Skeletal muscle satellite cell (primary cell): Measurements from ENCODE around the gene BACE2.

Experiments
- H3K27me3 ChIP-seq: 2 replicates; pipeline ENCODE4 v1.7.0; 2013; ENCODE audit warnings: low read length; ENCODE audit not compliant: control insufficient read depth, insufficient read depth
- H3K36me3 ChIP-seq: 2 replicates; pipeline ENCODE4 v1.7.0; 2013; ENCODE audit warnings: mild to moderate bottlenecking, control low read depth, low read length; ENCODE audit not compliant: insufficient read depth
- H3K4me1 ChIP-seq: 2 replicates; pipeline ENCODE4 v1.7.0; 2013; ENCODE audit warnings: low read length; ENCODE audit not compliant: control insufficient read depth, insufficient read depth
- H3K4me2 ChIP-seq: 2 replicates; pipeline ENCODE4 v1.7.0; 2013; ENCODE audit warnings: mild to moderate bottlenecking, low read length
- H3K4me3 ChIP-seq: 2 replicates; pipeline ENCODE4 v1.7.0; 2013; ENCODE audit warnings: low read length
- H3K9ac ChIP-seq: 2 replicates; pipeline ENCODE4 v1.7.0; 2013; ENCODE audit warnings: mild to moderate bottlenecking, low read depth, low read length, moderate library complexity
- H3K9me3 ChIP-seq: replicated peaks from 2 replicates; pipeline ENCODE4 v1.7.0; 2013; ENCODE audit warnings: mild to moderate bottlenecking, control low read depth, low read length

BACE2 gene

GRCh38 chr21:41168391-41169257 lies 664 bp downstream of the BACE2 start:
- Histone ChIP-seq H3K4me1 (peaks cover 4% of the 10 kb centered on the region), H3K36me3 (no peaks in the 10 kb centered on the region), H3K4me3 (peak overlapping the region; percentile 83), H3K9me3 (no peaks in the 10 kb centered on the region), H3K27me3 (no peaks in the 10 kb centered on the region), H3K4me2 (peak overlapping the region; percentile 94), H3K9ac (peak overlapping the region; percentile 84)

- Histone ChIP-seq H3K27me3 (no peaks in the 10 kb centered on the region), H3K4me3 (peak overlapping the region; percentile 83), H3K9ac (peak overlapping the region; percentile 58), H3K9me3 (no peaks in the 10 kb centered on the region), H3K4me1 (peaks cover 4% of the 10 kb centered on the region), H3K4me2 (peak overlapping the region; percentile 94), H3K36me3 (no peaks in the 10 kb centered on the region)
These were observed 1.3 kb downstream of the BACE2 start for GRCh38 chr21:41169258-41169576.

- H3K4me3 ChIP-seq = peak overlapping the region; percentile 17
- peaks cover 4% of the 10 kb centered on the region for H3K4me1 ChIP-seq
- H3K36me3 ChIP-seq = no peaks in the 10 kb centered on the region
- H3K4me2 ChIP-seq = peak overlapping the region; percentile 94
- peak overlapping the region; percentile 58 for H3K9ac ChIP-seq
- H3K9me3 ChIP-seq = no peaks in the 10 kb centered on the region
- no peaks in the 10 kb centered on the region for H3K27me3 ChIP-seq
These were observed 1.7 kb downstream of the BACE2 start for GRCh38 chr21:41169701-41170100.

- Histone ChIP-seq H3K27me3 (no peaks in the 10 kb centered on the region), H3K4me3 (no peak overlapping the region), H3K4me2 (peak overlapping the region; percentile 17), H3K36me3 (no peaks in the 10 kb centered on the region), H3K9me3 (no peaks in the 10 kb centered on the region), H3K4me1 (peaks cover 2% of the 10 kb centered on the region), H3K9ac (no peak overlapping the region)
These were observed 2.5 kb downstream of the BACE2 start for GRCh38 chr21:41170442-41170841.

- H3K36me3 ChIP-seq = no peaks in the 10 kb centered on the region
- H3K27me3 ChIP-seq = no peaks in the 10 kb centered on the region
- peak overlapping the region; percentile 17 for H3K4me2 ChIP-seq
- H3K4me1 ChIP-seq = no peaks in the 10 kb centered on the region
- H3K9me3 ChIP-seq = no peaks in the 10 kb centered on the region
- no peak overlapping the region for H3K9ac ChIP-seq
- no peak overlapping the region for H3K4me3 ChIP-seq
These were observed 3.1 kb downstream of the BACE2 start for GRCh38 chr21:41170859-41171609.

GRCh38 chr21:41175080-41175479 lies 7.1 kb downstream of the BACE2 start:
- no peaks in the 10 kb centered on the region for H3K27me3 ChIP-seq
- no peaks in the 10 kb centered on the region for H3K4me1 ChIP-seq
- H3K4me3 ChIP-seq = no peak overlapping the region
- H3K9ac ChIP-seq = no peak overlapping the region
- no peak overlapping the region for H3K4me2 ChIP-seq
- H3K9me3 ChIP-seq = no peaks in the 10 kb centered on the region
- H3K36me3 ChIP-seq = no peaks in the 10 kb centered on the region

- H3K9me3 ChIP-seq = no peaks in the 10 kb centered on the region
- no peak overlapping the region for H3K4me3 ChIP-seq
- no peaks in the 10 kb centered on the region for H3K27me3 ChIP-seq
- no peak overlapping the region for H3K4me2 ChIP-seq
- no peaks in the 10 kb centered on the region for H3K4me1 ChIP-seq
- no peak overlapping the region for H3K9ac ChIP-seq
- no peaks in the 10 kb centered on the region for H3K36me3 ChIP-seq
These were observed 8.9 kb downstream of the BACE2 start for GRCh38 chr21:41176846-41177245.

- H3K4me3 ChIP-seq = no peak overlapping the region
These were observed 12.8 kb downstream of the BACE2 start for GRCh38 chr21:41180752-41181151.

GRCh38 chr21:41182547-41182946 lies 14.6 kb downstream of the BACE2 start:
- Histone ChIP-seq H3K27me3 (no peaks in the 10 kb centered on the region), H3K4me1 (no peaks in the 10 kb centered on the region), H3K36me3 (no peaks in the 10 kb centered on the region), H3K4me3 (no peak overlapping the region), H3K9ac (no peak overlapping the region), H3K9me3 (no peaks in the 10 kb centered on the region), H3K4me2 (no peak overlapping the region)

More at GRCh38 chr21:41180752-41181151, 12.8 kb downstream of the BACE2 start:
- H3K9ac ChIP-seq = no peak overlapping the region
- no peak overlapping the region for H3K4me2 ChIP-seq
- no peaks in the 10 kb centered on the region for H3K9me3 ChIP-seq
- no peaks in the 10 kb centered on the region for H3K36me3 ChIP-seq
- no peaks in the 10 kb centered on the region for H3K27me3 ChIP-seq
- H3K4me1 ChIP-seq = no peaks in the 10 kb centered on the region

GRCh38 chr21:41183575-41183974 lies 15.6 kb downstream of the BACE2 start:
- Histone ChIP-seq H3K4me3 (no peak overlapping the region), H3K36me3 (no peaks in the 10 kb centered on the region), H3K9ac (no peak overlapping the region), H3K4me1 (no peaks in the 10 kb centered on the region), H3K27me3 (no peaks in the 10 kb centered on the region), H3K9me3 (no peaks in the 10 kb centered on the region), H3K4me2 (no peak overlapping the region)

- Histone ChIP-seq H3K4me2 (peak overlapping the region; percentile 23), H3K36me3 (no peaks in the 10 kb centered on the region), H3K27me3 (no peaks in the 10 kb centered on the region), H3K9ac (no peak overlapping the region), H3K4me3 (no peak overlapping the region), H3K4me1 (no peaks in the 10 kb centered on the region), H3K9me3 (no peaks in the 10 kb centered on the region)
These were observed 17.8 kb downstream of the BACE2 start for GRCh38 chr21:41185802-41186201.
